Retina (tissue), 1 donor: ENCODE measurements around the gene ASCL1.

ENCODE experiments used
- DNase-seq: peaks from one replicate; pipeline ENCODE4 v3.0.0-alpha.2; 2016

Gene ASCL1

DNA sequence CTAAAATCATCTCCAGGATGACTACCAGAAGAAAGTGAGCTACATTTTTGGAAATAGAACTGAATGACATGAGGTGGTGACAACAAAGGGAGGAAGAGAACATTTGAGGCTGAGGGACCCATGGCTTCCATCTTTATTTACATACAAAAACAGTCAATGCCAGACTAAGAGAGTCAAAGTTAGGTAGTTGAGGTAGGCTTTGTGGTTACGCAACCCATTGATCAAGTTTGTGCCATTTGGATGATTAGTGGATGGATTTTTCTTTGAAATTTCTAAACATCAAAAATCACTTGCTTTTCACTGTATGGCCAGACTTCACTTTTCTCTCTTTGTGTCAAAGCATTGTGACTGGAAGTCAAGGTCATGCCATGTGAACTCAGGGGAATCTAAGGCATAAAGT, 22.9 kb downstream of the ASCL1 start:
- no peak for DNase-seq

DNA sequence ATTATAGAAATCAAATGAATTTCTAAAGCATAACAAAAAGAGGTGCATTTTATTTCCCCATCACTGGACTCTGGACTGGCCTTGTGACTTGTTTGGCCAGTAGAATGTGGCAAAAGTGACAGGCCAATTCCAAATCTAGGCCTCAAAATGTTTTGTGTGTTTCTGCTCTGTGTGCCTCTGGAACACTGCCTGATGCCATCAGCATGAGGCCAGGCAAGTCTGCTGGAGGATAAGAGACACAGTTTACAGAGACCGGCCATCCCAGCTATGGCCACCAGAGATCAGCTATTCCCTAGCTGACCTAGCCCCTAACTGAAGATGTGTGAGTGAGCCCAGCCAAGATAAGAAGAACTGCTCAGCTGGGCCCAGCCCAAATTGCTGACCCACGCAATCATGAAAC, 32.9 kb downstream of the ASCL1 start:
- DNase-seq, result peak; percentile 57

DNA sequence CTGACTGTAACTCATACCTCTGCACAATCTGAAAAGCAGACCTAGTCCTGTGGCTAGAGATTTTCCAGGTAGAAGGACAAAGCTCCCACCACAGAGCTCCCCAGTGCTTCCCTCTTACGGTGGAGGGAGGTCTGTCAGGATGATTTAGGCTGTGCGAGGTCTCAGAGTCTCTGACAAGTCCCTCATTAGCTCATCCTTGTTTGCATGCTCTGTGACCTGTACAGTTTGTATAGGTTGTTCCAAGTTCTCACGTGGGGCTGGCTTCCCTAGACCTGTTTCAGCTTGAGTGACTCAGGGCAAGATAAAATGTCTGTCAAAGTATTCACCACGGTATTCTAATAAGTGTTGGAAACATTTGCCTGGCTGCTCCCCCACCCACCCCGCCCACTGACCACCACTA, 34.8 kb downstream of the ASCL1 start:
- DNase-seq, result peak; percentile 61

DNA sequence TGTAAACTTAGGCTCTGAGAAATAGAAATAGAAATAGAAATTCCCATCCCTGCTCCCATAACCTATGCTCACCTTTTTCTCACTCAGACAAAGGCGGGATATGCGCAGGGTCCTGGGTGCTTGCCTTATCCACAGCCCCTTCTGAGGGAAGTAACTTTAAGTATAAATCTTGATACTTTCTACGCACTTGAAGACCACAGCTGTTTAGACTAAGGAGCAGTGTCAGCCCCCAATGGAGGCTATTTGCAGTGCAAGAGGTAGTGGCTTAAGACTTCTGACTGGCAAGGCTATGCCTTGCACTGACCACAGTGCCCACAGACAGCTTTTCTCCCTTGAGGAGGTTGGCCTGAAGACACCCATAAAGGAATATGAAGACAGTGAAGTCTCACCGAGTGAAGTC, 35.2 kb downstream of the ASCL1 start:
- no peak for DNase-seq

DNA sequence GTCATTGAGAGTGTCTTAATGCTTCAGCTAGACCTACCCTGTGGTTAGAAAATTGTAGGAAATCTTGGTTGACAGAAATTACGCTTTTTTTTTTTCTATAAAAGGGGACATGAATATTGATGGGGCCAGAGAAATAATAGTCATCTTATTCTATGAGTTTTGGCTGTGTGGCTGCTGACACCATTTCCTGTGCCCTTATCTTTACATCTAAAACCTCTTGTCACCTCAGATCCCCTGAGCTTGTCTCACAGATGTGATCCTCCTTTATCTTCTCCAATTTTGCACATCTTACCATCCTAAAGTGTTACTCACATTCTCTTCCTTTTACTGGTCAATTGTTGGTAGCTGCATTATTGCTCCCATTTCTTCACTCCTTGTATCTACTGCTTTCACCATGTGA, 36.1 kb downstream of the ASCL1 start:
- no peak for DNase-seq

DNA sequence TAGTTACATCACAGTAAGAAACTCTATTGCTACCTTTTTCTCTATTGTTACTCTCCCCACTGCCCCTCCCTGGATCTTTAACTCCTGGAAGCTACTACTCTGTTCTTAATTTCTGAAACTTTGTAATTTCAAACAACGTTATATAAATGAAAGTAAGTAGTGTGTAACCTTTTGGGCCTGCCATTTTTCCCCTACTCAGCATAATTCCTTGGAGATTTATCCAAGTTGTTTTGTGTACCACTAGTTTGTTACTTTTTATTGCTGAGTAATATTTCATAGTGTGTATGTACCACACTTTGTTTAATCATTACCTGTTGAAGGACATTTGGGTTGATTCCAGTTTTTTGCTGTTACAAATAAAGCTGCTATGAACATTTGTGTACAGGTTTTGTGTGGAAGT, 37.9 kb downstream of the ASCL1 start:
- DNase-seq, result no peak
